ENCODE data around the gene OR4D1.
"Not testable (repeated sequence)": the region's sequence is repeated elsewhere in the genome, so short reads cannot be mapped to it uniquely, and the experiment has no call there.

OR4D1 gene

DNA sequence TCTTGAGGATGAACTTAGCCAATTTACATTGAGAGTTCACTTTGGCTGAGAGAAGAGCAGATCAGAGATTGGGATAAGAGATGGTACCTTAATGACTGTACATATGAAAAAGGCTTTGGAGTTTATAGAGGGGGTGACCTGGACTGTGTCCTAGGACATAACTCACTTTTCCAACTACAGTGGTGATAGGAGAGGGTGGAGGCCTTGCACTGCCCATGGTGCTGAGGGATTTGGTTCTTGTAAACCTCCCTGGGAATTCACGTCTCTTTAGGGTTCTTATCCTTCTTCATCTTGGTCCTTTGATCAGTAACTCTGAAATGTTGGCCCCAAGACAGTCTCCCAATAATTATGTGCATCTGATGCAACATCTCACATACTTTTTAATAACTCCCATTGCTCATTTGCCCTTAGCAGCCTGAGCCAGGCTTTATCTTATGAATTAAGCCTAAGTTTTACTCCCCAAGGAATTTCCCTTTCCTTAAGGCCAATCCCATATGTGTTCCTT is at the start of gene OR4D1:
Gene OR4D1, plus strand, starts transcription at position 455 of the 505 bp plus-strand sequence. CDS start 6,770 bp downstream, outside the sequence.
- DNase-seq = no peak

GRCh38 chr17:58100506-58100905 is 47.7 kb upstream of the OR4D1 start:
- DNase-seq = no peak

GRCh38 chr17:58101898-58102297 is 46.3 kb upstream of the OR4D1 start:
- not testable (repeated sequence) for DNase-seq

DNA sequence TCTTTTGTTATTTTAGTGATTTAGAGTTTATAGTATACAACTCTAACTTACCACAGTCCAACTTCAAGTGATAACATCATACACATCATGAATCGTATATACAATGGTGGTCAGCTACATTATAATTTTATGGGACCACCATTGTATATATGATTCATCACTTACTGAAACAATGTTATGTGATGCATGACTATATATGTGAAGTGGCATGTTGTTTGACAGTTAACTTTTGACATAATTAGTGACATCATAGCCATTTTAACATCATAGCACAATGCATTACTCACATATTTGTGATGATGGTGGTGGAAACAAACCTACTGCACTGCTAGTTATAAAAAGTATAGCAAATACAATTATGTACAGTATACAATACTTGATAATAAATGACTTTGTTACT is 43.1 kb upstream of the OR4D1 start:
- no peak for DNase-seq

DNA sequence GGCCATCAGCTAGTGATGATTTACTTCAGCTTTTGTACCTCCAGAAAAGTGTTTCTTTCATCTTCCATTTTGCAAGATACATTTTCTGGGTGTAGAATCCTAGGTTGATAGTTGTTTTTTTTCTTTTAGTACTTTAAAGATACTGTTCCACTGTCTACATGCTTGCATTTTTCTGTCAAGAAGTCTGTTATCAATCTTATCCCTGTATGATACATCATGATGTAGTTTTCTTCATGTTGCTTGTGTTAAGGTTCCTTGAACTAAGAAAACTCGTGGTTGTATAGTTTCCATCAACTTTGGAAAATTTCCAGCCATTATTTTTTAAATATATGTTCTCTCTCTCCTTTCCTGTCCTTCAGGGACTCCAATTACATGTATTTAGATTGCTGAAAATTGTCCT is 40.9 kb upstream of the OR4D1 start:
- no peak for DNase-seq

DNA sequence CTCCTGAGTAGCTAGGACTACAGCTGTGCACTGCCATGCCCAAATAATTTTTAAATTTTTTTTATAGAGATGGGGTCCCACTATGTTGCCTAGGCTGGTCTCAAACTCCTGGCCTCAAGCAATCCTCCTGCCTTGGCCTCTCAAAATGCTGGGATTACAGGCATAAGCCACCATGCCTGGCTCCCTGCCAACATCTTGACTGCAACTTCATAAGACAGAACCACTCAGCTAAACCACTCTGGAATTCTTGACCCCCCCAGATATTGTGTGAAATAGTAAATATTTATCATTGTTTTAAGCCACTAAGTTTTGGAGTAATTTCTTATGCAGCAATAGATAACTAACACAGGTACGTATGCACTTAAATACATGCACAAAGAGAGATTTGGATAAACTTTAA is 39.0 kb upstream of the OR4D1 start:
- no peak for DNase-seq

GRCh38 chr17:58110012-58110411 is 38.2 kb upstream of the OR4D1 start:
- DNase-seq = no peak

DNA sequence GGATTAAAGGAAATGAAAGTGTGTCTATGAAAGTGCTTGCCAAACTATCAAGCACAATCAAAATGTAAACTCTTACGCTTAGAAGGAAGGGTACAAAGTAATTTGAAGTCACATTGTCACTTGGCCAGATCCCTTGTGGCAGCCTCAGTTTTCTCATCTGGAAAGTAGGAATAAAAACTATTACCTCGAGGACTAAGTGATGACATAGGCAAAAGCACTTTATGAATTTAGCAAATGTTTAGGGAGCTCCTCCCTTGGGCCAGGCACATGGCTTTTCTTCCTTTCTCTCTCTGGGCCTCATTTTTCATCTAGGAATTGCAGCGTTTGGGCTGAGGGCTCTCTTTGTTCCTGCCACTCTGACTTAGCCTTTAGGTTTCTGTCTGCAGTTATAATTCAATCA is 36.5 kb upstream of the OR4D1 start:
- DNase-seq = no peak

GRCh38 chr17:58112970-58113631 is 35.1 kb upstream of the OR4D1 start:
- peak; percentile 39 to 64 for DNase-seq

DNA sequence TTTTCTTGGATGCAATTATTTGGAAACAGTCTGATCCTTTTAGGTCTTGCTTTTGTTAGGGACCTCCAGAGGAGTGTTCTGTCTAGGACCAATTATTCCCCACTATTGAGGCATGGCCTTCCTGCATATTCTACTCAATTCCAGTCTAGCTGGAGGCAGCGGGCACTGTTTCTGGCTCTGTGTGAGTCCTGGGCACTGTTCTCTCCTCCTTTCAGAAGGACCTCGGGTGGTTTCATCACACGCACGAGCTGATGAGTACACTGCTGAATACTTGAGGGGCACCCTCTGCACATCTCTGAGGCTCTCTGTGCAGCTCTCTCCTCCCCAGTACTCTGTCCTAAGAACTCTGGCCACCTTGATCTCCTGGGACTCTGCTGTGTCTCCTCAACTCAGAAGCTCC is 34.2 kb upstream of the OR4D1 start:
- no peak for DNase-seq

GRCh38 chr17:58117382-58117781 is 30.8 kb upstream of the OR4D1 start:
- no peak for DNase-seq

DNA sequence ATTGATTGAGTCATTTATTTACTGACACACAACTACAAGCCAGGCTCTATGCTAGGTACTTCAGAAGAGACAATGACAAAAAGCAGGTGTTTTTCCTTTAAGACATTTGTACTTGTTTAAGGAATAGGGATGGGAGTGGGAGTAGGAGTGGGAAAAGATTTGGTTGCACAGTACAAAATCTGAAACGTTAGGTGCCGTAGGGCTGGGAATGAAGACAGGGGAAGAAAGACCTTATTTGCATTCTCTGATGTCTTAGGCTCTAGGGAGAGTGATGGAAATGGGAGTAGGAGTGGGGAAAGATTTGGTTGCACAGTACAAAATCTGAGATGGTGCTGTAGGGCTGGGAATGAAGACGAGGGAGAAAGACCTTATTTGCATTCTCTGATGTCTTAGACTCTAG is 28.7 kb upstream of the OR4D1 start:
- DNase-seq = no peak

GRCh38 chr17:58120195-58120822 is 27.9 kb upstream of the OR4D1 start:
- DNase-seq = no peak

DNA sequence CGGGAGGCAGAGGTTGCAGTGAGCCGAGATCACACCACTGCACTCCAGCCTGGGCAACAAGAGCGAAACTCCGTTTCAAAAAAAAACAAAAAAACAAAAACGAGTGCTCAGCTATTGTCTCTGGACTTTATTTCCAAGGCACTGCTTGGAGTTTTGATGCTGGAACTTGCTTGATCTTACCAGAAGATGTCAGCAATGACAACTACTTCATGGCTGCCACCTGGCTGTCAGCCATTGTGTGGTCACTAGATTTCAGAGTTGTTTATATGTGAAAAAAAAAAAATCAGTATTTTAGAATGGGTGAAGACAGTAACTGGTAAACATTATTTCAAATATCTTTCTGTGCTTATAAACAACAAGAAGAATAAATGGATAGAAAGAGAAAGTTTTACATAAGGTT is 26.3 kb upstream of the OR4D1 start:
- no peak for DNase-seq

DNA sequence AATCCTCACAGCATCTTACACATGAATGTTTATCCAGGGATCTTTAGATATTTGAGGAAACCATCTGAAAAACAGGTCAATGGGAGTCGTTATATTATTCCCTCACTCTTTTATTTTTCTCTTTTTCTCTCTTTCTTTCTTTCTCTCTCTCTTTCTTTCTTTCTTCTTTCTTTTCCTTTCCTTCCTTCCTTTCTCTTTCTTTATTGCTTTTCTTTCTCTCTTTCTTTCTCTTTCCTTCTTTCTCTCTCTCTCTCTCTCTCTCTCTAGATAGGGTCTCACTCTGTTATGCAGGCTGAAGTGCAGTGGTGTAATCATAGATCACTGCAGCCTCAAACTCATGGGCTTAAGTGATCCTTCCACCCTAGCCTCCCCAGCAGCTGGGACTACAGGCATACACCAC is 20.3 kb upstream of the OR4D1 start:
- no peak for DNase-seq

DNA sequence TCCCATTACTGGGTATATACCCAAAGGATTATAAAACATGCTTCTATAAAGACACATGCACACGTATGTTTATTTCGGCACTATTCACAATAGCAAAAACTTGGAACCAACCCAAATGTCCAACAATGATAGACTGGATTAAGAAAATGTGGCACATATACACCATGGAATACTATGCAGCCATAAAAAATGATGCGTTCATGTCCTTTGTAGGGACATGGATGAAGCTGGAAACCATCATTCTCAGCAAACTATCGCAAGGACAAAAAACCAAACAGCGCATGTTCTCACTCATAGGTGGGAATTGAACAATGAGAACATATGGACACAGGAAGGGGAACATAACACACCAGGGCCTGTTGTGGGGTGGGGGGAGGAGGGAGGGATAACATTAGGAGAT is 15.5 kb upstream of the OR4D1 start:
- DNase-seq = not testable (repeated sequence)

GRCh38 chr17:58136669-58137279 is 11.4 kb upstream of the OR4D1 start:
- DNase-seq = no peak

GRCh38 chr17:58141505-58141904 is 6.7 kb upstream of the OR4D1 start:
- DNase-seq = no peak

- DNase-seq = not testable (repeated sequence)
These were observed 4.8 kb upstream of the OR4D1 start for GRCh38 chr17:58143335-58143734.

DNA sequence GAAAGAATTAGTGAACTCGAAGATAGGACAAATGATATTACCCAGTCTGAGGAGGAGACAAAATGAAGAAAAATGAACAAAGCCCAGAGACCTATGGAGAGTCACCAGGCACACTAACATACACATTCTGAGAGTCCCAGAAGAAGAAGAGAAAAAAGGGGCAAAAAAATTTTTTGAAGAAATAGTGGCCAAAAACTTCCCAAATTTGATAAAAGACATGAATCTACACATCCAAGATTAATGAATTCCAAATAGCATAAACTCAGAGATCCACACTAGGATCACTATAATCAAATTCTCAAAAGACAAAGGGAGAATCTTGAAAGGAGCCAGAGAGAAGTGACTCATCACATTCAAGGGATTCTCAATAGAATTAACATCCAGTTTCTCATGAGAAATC is 3.4 kb upstream of the OR4D1 start:
- DNase-seq = no peak

GRCh38 chr17:58148609-58149008 is 425 bp downstream of the OR4D1 start:
- no peak for DNase-seq

GRCh38 chr17:58150394-58150793 is 2.2 kb downstream of the OR4D1 start:
- no peak for DNase-seq

DNA sequence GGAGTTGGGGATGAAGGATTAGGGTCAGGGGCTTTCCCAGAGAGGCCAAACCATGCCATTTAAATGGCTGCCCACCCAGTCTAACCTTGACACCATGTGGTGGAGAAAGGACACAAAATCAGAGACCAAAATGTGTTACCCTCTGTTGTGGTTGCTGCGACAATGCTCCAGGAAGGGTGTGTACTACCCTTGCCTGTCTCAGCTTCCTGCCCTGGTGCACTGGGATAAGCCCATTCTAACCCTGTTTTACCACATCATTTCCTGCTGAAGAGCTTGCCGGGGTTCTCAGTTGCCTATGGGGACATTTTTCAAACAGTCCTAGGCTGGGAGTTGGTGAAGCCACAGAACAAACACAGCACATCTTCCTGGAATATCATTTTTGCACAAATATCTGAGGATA is 4.9 kb downstream of the OR4D1 start:
- DNase-seq = peak in 1 of 2 donors; percentile 69

DNA sequence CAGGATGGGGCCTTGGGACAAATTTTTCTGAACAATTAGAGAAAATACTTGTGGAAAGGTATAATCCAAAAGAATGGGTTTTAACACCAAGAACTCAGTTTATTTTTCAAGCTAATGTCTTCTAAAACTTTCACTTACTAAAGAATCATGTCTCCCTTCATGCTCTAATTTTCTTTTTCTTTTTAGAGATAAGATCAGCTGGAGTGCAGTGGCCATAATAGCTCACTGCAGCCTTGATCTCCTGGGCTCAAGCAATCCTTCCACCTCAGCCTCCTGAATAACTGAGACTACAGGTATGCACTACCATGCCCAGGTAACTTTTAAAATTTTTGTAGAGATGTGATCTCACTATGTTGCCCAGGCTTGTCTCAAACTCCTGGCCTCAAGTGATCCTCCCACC is 5.5 kb downstream of the OR4D1 start:
- no peak for DNase-seq
